NOMO-1 treated with dmso at 0.1 percent for 144 hours (cell line): ENCODE measurements around the gene B3GALT6.
"Not testable (repeated sequence)": the region's sequence is repeated elsewhere in the genome, so short reads cannot be mapped to it uniquely, and the experiment has no call there.

Experiments
- DNase-seq: peaks from one replicate; lab custom pipeline; 2025; ENCODE audit not compliant: unreplicated experiment; lab: John Stamatoyannopoulos, UW

B3GALT6 gene

DNA sequence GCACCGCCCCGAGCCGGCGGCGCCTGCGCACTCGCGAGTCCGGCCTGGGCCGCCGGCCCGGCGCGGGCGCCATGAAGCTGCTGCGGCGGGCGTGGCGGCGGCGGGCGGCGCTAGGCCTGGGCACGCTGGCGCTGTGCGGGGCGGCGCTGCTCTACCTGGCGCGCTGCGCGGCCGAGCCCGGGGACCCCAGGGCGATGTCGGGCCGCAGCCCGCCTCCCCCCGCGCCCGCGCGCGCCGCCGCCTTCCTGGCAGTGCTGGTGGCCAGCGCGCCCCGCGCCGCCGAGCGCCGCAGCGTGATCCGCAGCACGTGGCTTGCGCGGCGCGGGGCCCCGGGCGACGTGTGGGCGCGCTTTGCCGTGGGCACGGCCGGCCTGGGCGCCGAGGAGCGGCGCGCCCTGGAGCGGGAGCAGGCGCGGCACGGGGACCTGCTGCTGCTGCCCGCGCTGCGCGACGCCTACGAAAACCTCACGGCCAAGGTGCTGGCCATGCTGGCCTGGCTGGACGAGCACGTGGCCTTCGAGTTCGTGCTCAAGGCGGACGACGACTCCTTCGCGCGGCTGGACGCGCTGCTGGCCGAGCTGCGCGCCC is at the start of gene B3GALT6:
TSS of gene B3GALT6 (plus strand) at position 30 of the 588 bp plus-strand sequence. CDS start at position 72, 42 bp downstream.
- DNase-seq, result no peak

DNA sequence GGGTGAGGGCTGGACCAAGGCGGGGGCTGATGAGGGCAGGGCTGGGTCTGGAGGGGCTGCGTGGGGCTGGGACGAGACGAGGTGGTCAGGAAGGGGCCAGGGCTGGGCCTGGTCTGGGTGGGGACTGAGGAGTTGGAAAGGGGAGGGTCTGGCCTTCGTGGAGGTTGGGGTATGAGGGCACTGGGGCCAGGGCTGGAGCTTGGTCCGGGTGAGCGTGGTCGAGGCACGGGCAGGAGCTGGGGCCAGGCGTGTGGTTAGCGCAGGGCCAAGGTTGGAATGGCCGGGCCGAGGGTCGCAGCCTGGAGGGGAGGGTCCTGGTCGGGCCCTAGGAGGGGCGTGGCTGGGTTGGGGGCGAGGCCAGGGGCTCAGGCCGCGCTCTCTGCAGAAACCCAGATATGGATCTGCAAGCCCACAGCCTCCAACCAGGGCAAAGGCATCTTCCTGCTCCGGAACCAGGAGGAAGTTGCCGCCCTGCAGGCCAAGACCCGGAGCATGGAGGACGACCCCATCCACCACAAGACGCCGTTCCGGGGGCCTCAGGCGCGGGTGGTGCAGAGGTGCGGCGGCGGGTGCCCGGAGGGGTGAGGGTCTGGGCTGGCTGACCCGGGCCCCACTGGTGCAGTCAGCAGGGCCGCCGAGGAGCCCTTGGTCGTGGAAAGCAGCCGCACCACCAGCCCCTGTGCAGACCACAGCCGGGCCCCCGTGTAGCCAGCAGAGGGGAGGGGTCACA is 49.4 kb upstream of the B3GALT6 start:
- DNase-seq, result no peak

GRCh38 chr1:1183221-1183747 is 48.8 kb upstream of the B3GALT6 start:
- no peak for DNase-seq

GRCh38 chr1:1183833-1184775 is 47.9 kb upstream of the B3GALT6 start:
- no peak for DNase-seq

GRCh38 chr1:1185101-1185765 is 46.8 kb upstream of the B3GALT6 start:
- no peak for DNase-seq

- DNase-seq, result no peak
Measured at GRCh38 chr1:1187938-1188337, 44.1 kb upstream of the B3GALT6 start.

GRCh38 chr1:1189111-1189510 is 42.9 kb upstream of the B3GALT6 start:
- no peak for DNase-seq

DNA sequence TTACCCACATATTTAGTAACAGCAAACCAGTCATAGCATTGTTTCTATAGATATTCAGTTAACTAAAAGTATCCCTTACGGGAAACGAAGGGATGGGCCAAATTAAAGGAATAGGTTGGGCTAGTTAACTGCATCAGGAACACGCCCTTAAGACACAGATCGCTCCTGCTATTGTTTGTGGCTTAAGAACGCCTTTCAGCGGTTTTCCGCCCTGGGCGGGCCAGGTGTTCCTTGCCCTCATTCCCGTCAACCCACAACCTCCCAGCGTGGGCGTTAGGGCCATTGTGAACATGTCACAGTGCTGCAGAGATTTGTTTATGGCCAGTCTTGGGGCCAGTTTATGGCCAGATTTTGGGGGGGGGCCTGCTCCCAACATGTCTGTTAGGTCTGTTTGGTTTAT is 40.3 kb upstream of the B3GALT6 start:
- DNase-seq, result no peak

GRCh38 chr1:1194723-1195122 is 37.3 kb upstream of the B3GALT6 start:
- DNase-seq, result no peak

DNA sequence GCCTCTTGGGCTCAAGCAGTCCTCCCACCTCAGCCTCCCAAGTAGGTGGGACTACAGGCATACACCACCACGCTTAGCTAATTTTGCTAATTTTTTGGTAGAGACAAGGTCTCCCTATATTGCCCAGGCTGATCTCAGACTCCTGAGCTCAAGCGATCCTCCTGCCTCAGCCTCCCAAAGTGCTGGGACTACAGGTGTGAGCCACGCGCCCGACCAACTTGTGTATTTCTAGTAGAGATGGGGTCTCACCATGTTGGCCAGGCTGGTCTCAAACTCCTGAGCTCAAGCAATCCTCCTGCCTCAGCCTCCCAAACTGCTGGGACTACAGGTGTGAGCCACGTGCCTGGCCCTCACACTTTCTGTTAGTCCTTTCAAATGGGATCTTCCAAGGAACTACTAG is 36.3 kb upstream of the B3GALT6 start:
- not testable (repeated sequence) for DNase-seq

DNA sequence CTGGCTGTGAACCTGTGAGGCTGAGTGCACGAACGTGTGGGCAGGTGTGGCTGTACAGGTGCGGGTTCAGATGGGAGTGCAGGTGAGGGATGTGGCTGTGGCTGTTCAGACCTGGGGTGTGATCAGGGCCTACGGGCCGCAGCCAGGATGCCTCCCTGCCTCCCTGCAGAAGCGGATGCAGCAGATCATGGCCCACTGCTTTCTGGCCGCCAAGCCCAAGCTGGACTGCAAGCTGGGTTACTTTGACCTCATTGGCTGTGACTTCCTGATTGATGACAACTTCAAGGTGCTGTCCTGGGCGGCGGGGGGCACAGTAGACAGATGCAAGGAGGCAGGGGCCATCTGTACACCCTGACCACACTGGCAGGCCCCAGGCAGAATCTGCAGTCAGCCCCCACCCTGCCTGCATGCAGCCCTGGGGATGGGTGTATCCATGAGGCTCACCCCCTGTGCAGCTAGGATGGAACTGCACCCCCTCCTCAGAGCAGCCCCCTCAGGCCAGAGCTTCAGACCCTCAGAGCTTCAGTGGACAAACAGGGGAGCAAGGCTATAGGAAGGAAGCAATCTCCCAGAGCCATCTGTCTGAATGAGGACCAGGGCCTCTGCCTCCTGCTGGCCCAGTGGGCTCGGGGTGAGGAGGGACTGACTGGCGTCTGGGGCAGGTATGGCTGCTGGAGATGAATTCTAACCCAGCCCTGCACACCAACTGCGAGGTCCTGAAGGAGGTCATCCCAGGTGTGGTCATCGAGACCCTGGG is 35.4 kb upstream of the B3GALT6 start:
- no peak for DNase-seq

DNA sequence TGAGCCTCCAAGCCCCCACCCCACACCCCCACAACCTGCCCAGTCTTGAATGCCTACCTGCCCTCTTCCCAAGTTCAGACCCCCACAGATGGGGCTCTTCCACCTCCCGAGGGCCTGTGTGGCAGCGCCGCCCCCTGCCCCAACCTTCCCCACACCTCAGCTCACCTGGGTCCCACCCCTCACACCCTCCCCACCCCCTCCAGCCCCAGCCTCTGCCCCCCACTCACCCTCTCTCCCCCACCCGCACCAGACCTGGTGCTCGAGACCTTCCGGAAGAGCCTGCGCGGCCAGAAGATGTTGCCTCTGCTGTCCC is 34.9 kb upstream of the B3GALT6 start:
- no peak for DNase-seq

- DNase-seq, result no peak
Measured at GRCh38 chr1:1197551-1198422, 34.2 kb upstream of the B3GALT6 start.

GRCh38 chr1:1198423-1199140 is 33.5 kb upstream of the B3GALT6 start:
- DNase-seq, result no peak

DNA sequence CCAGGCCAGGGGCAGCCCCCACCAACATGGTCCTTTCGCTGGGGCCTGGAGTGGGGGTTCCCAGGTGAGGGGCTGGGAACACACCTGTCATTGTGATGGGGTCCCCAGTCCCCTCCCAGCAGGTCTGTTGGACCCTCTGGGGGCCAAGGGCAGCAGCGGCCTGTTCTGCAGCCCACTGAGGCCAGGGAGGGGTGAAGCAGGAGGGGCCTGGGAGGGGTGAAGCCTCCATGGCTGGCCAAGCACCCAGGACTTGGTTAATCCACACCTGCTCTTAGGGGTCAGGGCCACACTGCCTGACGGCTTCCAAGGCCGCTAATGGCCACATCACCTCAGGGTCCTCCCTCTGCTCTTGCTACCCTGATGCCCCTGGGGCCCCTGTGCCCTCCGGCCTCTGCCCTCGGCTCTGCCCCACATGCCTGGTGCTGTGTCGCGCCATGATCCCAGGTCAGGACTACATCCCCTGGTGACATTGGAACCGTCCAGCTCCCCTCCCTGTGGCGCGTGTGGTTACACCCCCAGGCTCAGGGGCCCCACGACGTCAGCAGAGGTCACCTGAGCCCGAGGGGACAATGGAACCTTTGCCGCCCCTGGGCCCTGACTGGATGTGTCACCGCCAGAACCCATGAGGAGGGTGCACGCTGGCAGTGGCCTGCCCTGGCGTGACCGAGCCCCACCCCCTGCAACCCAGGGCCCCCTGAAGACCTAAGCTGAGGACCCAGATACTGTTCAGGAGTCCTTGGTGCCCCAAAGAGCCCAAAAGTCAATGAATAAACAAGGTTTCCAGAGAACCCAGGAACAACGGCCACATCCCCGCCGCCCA is 32.7 kb upstream of the B3GALT6 start:
- DNase-seq, result no peak

GRCh38 chr1:1199961-1200875 is 31.8 kb upstream of the B3GALT6 start:
- no peak for DNase-seq
